Effector memory CD4-positive, alpha-beta T cell (primary cell): Measurements from ENCODE around the gene EXD3.
"Not testable (repeated sequence)": the region's sequence is repeated elsewhere in the genome, so short reads cannot be mapped to it uniquely, and the experiment has no call there.

ENCODE experiments used
- DNase-seq, 3 donors: peaks; one replicate each; pipeline ENCODE4 v3.0.0-alpha.2; 2020
- H3K27ac ChIP-seq: 2 replicates; pipeline ENCODE4 v1.7.0; 2013; ENCODE audit warnings: mild to moderate bottlenecking, low read length, moderate library complexity; ENCODE audit not compliant: insufficient read depth, poor library complexity, severe bottlenecking
- H3K27me3 ChIP-seq: replicated peaks from 2 replicates; pipeline ENCODE4 v1.7.0; 2013; ENCODE audit warnings: mild to moderate bottlenecking, low read length; ENCODE audit not compliant: insufficient read depth, control insufficient read depth, poor library complexity, severe bottlenecking
- H3K36me3 ChIP-seq: 2 replicates; pipeline ENCODE4 v1.7.0; 2013; ENCODE audit warnings: mild to moderate bottlenecking, low read length, moderate library complexity; ENCODE audit not compliant: control insufficient read depth, insufficient read depth
- H3K4me1 ChIP-seq: 2 replicates; pipeline ENCODE4 v1.7.0; 2013; ENCODE audit warnings: low read length, mild to moderate bottlenecking; ENCODE audit not compliant: control insufficient read depth, insufficient read depth, poor library complexity, severe bottlenecking
- H3K4me3 ChIP-seq: 2 replicates; pipeline ENCODE4 v1.7.0; 2013; ENCODE audit warnings: low read length, low read depth, mild to moderate bottlenecking; ENCODE audit not compliant: insufficient read depth, poor library complexity, severe bottlenecking
- H3K9me3 ChIP-seq: 2 replicates; pipeline ENCODE4 v1.7.0; 2013; ENCODE audit warnings: mild to moderate bottlenecking, low read length, moderate library complexity; ENCODE audit not compliant: control insufficient read depth

Gene EXD3

DNA sequence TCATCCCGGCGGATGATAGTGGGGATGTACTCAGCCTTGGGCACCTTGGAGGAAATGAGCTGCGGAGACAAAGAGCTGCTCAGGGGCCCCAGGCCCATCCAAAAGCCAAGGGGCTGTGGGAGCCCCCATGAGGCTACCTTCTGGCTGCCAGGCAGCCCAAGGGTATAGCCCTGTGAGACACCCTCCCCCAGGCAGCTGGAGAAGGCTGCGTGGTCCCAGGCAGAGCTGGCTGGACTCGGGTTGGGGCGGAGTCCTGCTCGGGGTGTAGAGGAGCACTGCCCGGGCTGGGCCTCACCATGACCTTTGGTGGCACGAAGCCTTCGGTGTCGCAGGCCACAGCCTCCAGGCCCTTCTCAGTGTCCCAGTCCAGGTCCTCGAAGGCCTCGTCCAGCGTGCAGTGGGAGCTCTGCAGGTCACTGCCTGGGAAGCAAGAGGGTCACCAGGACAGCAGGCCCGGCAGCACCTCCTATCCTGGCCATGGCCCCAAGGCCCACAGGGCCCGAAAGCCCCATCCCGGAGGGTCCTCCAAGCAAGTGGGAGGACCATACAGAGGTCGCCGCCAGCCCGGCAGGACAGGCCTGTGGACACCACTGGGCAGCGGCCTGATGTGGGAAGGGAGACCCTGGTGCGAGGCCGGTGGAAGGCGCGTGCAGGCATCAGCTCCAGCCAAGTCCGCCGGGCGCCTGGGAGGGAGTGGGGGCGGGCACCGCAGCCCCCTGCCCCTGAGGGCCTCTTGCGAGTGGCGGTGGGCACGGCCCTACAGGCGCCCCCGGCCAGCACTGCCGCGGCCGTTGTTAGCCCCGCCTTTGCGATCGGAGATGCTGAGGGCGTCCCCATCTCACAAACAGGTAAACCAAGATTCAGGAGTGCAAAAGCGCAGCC is 30.0 kb upstream of the EXD3 start:
- H3K4me3 ChIP-seq, result no peak overlapping the region
- H3K27ac ChIP-seq, result no peak overlapping the region
- H3K36me3 ChIP-seq, result peaks cover 11% of the 10 kb centered on the region

DNA sequence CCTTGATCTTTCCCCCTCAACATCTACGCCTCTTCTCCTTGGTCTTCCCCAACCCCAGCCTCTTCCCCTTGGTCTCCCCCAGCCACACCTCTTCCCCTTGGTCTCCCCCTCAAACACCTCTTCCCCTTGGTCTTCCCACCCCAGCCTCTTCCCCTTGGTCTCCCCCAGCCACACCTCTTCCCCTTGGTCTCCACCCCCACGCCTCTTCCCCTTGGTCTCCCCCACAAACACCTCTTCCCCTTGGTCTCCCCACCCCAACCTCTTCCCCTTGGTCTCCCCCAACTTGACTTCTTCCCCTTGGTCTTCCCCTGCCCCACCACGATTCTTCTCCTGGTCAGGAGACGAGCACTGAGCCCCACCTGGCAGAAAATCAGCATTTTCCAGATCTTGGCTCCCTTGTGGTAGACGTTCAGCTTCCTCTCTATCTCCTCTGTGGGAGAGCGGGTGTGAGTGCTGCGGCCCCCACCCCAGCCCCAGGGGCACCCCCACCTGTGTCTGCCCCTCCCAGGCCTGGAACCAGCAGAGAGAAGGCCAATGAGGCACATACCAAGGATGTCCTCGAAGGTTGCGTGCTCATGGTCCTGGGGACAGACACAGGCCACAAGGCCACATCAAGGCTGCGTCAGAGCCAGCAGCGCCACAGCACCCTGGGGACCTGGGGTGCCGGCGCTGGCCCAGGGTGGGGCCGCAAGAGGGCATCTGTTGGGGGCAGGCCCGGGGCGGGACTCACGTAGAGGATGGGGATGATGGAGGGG is 29.2 kb upstream of the EXD3 start:
- peaks cover 44% of the 10 kb centered on the region for H3K4me1 ChIP-seq
- H3K27ac ChIP-seq, result no peak overlapping the region
- DNase-seq, result no peak
- H3K36me3 ChIP-seq, result peaks cover 8% of the 10 kb centered on the region
- peak overlapping the region; percentile 35 for H3K4me3 ChIP-seq
- H3K27me3 ChIP-seq, result no peaks in the 10 kb centered on the region
- H3K9me3 ChIP-seq, result no peaks in the 10 kb centered on the region

More for the DNA sequence above, 30.0 kb upstream of the EXD3 start:
- DNase-seq, result no peak
- Histone ChIP-seq H3K4me1 (peaks cover 45% of the 10 kb centered on the region), H3K9me3 (no peaks in the 10 kb centered on the region), H3K27me3 (no peaks in the 10 kb centered on the region)

DNA sequence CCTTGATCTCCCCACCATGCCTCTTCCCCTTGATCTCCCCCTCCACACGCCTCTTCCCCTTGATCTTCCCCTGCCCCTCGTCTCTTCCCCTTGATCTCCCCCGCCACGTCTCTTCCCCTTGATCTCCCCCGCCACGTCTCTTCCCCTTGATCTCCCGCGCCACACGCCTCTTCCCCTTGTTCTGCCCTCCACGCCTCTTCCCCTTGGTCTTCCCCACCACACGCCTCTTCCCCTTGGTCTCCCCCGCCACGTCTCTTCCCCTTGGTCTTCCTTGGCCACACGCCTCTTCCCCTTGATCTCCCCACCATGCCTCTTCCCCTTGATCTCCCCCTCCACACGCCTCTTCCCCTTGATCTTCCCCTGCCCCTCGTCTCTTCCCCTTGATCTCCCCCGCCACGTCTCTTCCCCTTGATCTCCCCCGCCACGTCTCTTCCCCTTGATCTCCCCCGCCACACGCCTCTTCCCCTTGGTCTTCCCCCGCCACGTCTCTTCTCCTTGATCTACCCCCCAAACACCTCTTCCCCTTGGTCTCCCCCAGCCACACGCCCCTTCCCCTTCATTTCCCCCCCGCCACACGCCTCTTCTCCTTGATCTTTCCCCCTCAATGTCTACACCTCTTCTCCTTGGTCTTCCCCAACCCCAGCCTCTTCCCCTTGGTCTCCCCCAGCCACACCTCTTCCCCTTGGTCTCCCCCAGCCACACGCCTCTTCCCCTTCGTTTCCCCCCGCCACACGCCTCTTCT is 28.5 kb upstream of the EXD3 start:
- H3K4me3 ChIP-seq, DNase-seq, H3K36me3 ChIP-seq, H3K27me3 ChIP-seq, H3K9me3 ChIP-seq, H3K27ac ChIP-seq: not testable (repeated sequence)
- peaks cover 44% of the 10 kb centered on the region for H3K4me1 ChIP-seq

DNA sequence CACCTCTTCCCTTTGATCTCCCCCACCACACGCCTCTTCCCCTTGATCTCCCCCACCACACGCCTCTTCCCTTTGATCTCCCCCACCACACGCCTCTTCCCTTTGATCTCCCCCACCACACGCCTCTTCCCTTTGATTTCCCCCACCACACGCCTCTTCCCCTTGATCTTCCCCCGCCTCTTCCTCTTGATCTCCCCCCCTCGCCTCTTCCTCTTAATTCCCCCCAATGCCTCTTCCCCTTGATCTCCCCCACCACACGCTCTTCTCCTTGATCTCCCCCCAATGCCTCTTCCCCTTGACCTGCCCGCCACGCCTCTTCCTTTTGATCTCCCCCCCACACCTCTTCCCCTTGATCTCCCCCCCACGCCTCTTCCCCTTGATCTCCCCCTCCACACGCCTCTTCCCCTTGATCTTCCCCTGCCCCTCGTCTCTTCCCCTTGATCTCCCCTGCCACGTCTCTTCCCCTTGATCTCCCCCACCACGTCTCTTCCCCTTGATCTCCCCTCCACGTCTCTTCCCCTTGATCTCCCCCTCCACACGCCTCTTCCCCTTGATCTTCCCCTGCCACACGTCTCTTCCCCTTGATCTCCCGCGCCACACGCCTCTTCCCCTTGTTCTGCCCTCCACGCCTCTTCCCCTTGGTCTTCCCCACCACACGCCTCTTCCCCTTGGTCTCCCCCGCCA is 27.7 kb upstream of the EXD3 start:
- DNase-seq, result peak in 2 of 3 donors; percentile 29 to 33
- H3K36me3 ChIP-seq, H3K4me3 ChIP-seq, H3K9me3 ChIP-seq, H3K27me3 ChIP-seq: not testable (repeated sequence)
- Histone ChIP-seq H3K27ac (peak overlapping the region; percentile 37), H3K4me1 (peaks cover 45% of the 10 kb centered on the region)

DNA sequence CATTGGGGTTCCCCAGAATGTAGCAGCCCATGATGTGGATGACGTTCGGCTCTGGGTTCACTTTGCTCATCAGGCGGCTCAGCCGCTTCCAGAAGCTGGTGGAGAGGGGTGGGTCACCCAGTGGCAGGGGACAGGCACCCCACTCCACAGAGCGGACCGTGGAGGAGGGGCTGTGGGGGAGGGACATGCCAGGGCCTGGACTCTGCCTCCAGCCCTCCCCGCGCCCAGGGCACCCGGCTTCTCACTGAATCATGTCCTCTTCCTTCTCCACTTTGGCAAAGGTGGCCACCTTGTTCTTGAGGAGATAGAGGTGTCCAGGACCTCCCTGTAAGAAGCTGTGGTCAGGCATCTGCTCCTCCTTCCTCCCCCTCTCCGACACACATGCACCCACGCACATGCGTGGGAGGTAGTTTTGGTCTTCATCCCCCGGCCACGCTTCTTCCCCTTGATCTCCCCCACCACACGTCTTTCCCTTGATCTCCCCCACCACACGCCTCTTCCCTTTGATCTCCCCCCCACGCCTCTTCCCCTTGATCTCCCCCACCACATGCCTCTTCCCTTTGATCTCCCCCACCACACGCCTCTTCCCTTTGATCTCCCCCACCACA is 27.1 kb upstream of the EXD3 start:
- Histone ChIP-seq H3K9me3 (no peaks in the 10 kb centered on the region), H3K4me3 (no peak overlapping the region), H3K27me3 (no peaks in the 10 kb centered on the region), H3K36me3 (no peaks in the 10 kb centered on the region), H3K27ac (peak overlapping the region; percentile 37), H3K4me1 (peaks cover 49% of the 10 kb centered on the region)
- DNase-seq, result peak; percentile 42 to 52 (median 47)

DNA sequence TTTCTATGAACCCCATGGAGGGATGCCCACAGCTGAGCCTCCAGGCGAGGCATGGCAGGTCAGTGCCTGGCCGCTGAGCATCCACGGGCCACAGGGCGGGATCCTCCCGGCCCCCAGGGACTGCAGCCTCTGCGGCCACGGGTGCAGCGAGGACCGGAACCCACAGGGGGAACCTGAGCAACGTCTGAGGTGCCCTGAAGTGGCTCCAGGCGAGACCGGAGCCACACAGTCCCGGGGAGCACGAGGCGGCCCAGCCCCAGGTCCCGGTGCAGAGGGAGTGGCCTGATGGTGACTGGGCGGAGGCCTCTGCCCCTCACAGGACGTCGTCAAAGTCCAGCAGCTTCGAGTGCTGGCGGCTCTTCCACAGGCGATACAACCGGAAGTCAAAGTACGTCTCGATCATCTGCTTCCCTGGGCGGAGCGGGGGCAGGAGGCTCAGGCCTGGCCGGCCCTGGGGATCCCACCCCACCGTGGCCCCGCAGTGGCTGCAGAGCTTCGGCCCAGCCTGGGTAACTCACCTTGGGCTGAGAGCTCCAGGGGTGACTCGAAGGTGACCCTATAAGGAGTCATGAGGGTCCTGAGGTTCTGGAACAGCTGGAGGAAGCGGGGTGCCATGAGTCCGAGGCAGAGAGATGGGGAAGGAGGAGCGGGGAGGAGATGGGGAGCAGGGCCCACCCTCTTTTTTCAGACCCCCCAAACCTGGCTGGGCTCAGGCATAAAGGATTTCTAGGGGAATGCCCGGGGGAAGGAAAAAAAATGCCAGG is 26.3 kb upstream of the EXD3 start:
- Histone ChIP-seq H3K4me3 (no peak overlapping the region), H3K9me3 (no peaks in the 10 kb centered on the region), H3K4me1 (peaks cover 41% of the 10 kb centered on the region), H3K27ac (no peak overlapping the region), H3K36me3 (no peaks in the 10 kb centered on the region), H3K27me3 (no peaks in the 10 kb centered on the region)
- DNase-seq, result no peak

DNA sequence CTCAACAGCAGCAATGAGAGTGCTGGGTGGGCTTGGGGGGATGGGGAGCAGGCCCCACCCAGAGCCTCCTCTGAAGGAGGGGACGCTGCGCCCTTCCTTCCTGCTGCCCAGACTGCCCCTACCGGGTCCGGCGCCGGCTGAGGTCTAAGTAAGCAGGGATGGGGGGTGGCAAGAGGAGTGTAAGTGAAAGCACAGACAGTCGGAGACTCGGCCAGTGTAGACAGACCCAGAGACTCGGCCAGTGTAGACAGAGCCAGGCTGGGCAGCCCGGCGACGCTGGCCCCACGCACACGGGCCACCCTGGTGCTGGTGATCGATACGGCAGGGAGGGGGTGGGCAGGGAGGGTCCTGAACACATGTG is 25.6 kb upstream of the EXD3 start:
- no peak overlapping the region for H3K27ac ChIP-seq
- H3K27me3 ChIP-seq, result no peaks in the 10 kb centered on the region
- no peaks in the 10 kb centered on the region for H3K36me3 ChIP-seq
- no peak for DNase-seq
- H3K9me3 ChIP-seq, result no peaks in the 10 kb centered on the region
- H3K4me3 ChIP-seq, result no peak overlapping the region
- peaks cover 37% of the 10 kb centered on the region for H3K4me1 ChIP-seq

DNA sequence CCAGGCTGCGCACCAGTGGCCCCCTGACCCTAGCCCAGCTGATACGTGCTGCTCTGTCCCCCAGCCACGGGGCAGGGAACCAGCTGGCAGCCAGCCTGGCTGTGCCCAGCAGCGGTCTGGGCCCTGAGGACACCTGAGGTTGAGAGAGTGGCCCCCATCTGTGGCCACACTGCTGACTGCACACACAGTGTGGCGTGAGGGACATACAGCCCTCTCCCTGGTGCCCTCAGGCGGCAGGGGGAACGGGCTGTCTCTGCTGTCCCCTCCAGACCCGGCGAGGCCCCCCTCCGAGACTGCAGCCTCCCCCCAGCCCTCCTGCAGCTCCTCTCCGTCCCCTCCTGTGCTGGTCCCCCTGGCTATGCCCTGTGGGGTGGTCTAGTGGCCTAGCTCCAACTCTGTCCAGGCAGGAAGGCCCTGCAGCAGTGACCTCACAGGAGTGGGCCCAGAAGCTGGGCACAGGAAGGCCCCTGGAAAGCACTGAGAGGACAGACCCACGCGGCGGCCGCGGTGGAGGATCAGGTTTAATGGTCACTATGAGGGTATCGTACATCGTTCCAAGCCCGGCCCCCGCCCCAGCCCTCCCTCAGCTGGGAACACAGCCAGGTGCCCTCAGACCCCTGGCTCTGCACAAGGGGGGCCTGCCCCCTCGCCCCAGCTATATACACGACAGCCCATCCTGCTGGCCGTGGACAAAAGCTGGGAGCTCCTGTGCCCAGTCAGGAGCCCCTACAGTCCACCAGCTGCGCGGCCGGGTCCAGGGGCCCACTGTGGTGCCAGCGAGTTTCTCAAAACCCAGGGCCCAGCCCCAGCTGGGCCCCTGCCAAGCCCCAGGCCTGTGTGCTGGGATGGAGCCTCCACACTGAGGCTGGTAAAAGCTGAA is 25.0 kb upstream of the EXD3 start:
- Histone ChIP-seq H3K4me1 (peaks cover 31% of the 10 kb centered on the region), H3K9me3 (no peaks in the 10 kb centered on the region), H3K27me3 (no peaks in the 10 kb centered on the region), H3K4me3 (no peak overlapping the region), H3K27ac (no peak overlapping the region), H3K36me3 (no peaks in the 10 kb centered on the region)
- DNase-seq, result no peak
